ENCODE measurements around the gene FAM174B.

The FAM174B gene

DNA sequence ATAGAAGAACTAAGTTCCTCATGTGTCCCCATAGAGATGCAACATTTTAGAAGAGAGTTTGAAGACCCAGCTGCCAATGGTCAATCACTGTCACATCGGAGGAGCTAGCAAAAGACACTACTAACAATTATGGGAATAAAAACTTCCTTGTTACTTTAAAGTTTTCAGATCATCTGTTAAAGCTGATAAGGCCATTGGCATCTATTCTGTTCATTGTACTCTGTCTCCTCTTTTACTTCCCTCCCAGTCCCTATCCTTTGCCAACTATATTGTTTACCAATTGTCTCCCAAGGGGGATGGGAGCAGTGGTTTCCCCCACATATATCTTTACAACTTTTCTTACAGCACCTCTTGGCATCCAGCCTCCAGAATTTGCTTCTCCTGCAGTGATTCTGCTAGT lies 81.0 kb downstream of the FAM174B start:
- Mint-ChIP-seq H3K36me3 (ENCODE audit: low read depth) (no peaks in the 10 kb centered on the region), H3K4me3 (no peak overlapping the region), H3K9me3 (no peaks in the 10 kb centered on the region), H3K27ac (no peak overlapping the region), H3K27me3 (ENCODE audit: low read depth) (peaks cover 14% of the 10 kb centered on the region), H3K4me1 (ENCODE audit: low read depth) (no peaks in the 10 kb centered on the region)

DNA sequence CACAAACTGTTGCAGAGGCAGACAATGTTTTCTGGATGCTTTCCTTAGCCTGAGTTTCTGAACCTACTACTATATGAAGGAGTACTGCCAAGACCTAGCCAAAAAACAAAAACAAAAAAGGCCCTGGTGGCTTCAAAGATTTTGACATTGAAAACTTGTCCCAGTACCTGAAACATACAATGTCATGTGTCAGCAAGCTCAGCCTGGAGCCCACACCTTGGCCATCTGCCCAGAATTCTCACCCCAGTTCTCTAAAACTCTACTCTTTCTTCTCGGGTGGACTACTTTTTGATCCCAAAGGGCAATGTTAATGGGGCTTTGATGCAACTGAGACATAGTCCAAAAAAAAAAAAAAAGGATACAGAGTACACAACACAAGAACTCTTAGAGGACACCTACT lies 81.4 kb downstream of the FAM174B start:
- Mint-ChIP-seq H3K9me3 (no peaks in the 10 kb centered on the region), H3K4me3 (no peak overlapping the region), H3K27ac (no peak overlapping the region), H3K27me3 (ENCODE audit: low read depth) (peaks cover 14% of the 10 kb centered on the region), H3K4me1 (ENCODE audit: low read depth) (no peaks in the 10 kb centered on the region), H3K36me3 (ENCODE audit: low read depth) (no peaks in the 10 kb centered on the region)

DNA sequence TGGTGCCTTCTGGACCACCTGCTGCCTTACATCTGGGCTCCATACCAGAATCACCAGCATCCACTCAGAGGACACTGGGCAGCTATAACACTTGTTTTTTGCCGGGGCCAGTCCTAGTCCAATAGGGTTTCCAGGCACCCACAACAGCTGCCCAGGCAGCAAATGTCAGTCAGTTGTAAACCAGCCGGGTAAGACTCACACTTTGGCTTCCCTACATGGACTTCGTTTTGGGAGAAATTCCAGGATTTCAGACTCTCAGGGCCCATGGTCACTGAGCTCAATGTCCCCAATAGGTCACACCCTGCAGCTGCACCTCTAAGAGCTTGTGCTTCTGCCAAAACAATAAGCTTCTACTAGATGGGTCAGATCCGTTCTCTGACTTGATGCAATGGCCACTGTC lies 83.8 kb downstream of the FAM174B start:
- H3K36me3 Mint-ChIP-seq (ENCODE audit: low read depth), result no peaks in the 10 kb centered on the region
- no peak overlapping the region for H3K4me3 Mint-ChIP-seq
- H3K9me3 Mint-ChIP-seq, result no peaks in the 10 kb centered on the region
- H3K4me1 Mint-ChIP-seq (ENCODE audit: low read depth), result no peaks in the 10 kb centered on the region
- H3K27me3 Mint-ChIP-seq (ENCODE audit: low read depth), result peaks cover 11% of the 10 kb centered on the region
- no peak overlapping the region for H3K27ac Mint-ChIP-seq

DNA sequence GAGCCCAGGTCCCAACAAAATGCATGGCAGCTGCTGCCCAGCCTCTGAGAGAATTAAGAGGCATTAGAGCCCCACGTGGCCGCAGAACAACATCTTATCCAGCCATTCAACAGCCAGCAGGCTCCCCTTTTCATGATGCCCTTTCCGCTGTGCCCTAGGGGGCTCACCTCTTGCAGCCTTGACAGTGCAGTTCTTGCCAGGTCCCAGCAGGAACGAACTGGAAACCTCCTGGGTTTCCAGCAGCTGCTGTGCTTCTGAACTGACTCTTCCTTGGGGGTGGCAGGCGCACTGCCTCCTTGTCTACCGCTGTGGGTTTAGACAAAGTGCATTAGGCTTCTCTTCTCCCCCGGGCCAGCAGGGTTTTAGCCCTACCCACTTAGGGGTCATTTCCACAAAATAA lies 85.2 kb downstream of the FAM174B start:
- Mint-ChIP-seq H3K27me3 (ENCODE audit: low read depth) (peaks cover 11% of the 10 kb centered on the region), H3K4me1 (ENCODE audit: low read depth) (no peaks in the 10 kb centered on the region), H3K27ac (no peak overlapping the region), H3K9me3 (no peaks in the 10 kb centered on the region), H3K4me3 (no peak overlapping the region), H3K36me3 (ENCODE audit: low read depth) (no peaks in the 10 kb centered on the region)

DNA sequence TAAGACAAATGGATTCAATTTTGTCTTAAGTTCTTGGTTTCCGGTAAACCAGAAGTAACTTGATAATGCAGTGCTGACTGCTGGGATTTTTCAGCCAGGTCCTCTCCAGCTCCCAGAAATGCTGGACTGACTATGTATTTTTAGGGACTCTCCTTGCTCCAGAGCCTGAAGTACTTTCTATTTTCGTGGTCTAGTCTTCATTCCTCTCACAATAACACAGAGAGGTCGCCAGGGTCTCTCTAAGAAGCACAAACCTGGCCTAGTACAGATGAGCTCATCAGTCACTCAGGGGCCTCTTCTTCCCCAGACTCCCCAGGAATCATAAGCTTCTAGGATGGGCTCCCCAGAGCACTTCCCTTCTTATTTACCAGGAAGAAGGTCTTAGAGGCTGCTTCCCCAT lies 85.8 kb downstream of the FAM174B start:
- H3K9me3 Mint-ChIP-seq, result no peaks in the 10 kb centered on the region
- H3K4me1 Mint-ChIP-seq (ENCODE audit: low read depth), result no peaks in the 10 kb centered on the region
- no peaks in the 10 kb centered on the region for H3K36me3 Mint-ChIP-seq (ENCODE audit: low read depth)
- no peak overlapping the region for H3K27ac Mint-ChIP-seq
- H3K4me3 Mint-ChIP-seq, result no peak overlapping the region
- peaks cover 11% of the 10 kb centered on the region for H3K27me3 Mint-ChIP-seq (ENCODE audit: low read depth)
